ENCODE data around the gene CALHM5. TPM values are rescaled to one million over a fixed set of nuclear protein-coding genes. Genes with fewer than 3 reads are reported as not detected.
"Not testable (repeated sequence)": the region's sequence is repeated elsewhere in the genome, so short reads cannot be mapped to it uniquely, and the experiment has no call there.

CALHM5 gene
- total RNA-seq, 4 donors from 2014 or later = 0.48 to 6.0 (median 1.4) TPM

- TF ChIP-seq CTCF (IDR thresholded peaks at IDR 0.05) = no peak
- DNase-seq (ENCODE audit: low spot score) (no peak), ATAC-seq (ENCODE audit: low FRiP score) (no peak)
These were observed 25.8 kb upstream of the CALHM5 start for GRCh38 chr6:116485559-116486184.

- TF ChIP-seq CTCF (IDR thresholded peaks at IDR 0.05) = no peak
- ATAC-seq (ENCODE audit: low FRiP score) = no peak
These were observed 19.7 kb upstream of the CALHM5 start for GRCh38 chr6:116491610-116492330.

GRCh38 chr6:116492331-116493067 lies 18.9 kb upstream of the CALHM5 start:
- TF ChIP-seq CTCF (IDR thresholded peaks at IDR 0.05) = no peak
- no peak for ATAC-seq (ENCODE audit: low FRiP score)

More at GRCh38 chr6:116491610-116492330, 19.7 kb upstream of the CALHM5 start:
- DNase-seq (ENCODE audit: low spot score) = no peak

GRCh38 chr6:116495161-116495560 lies 16.3 kb upstream of the CALHM5 start:
- DNase-seq (ENCODE audit: low spot score); ATAC-seq (ENCODE audit: low FRiP score): not testable (repeated sequence)

More at GRCh38 chr6:116492331-116493067, 18.9 kb upstream of the CALHM5 start:
- no peak for DNase-seq (ENCODE audit: low spot score)

- no peak for DNase-seq (ENCODE audit: low spot score)
- no peak for TF ChIP-seq CTCF (IDR thresholded peaks at IDR 0.05)
- ATAC-seq (ENCODE audit: low FRiP score) = no peak
These were observed 14.2 kb upstream of the CALHM5 start for GRCh38 chr6:116497113-116497676.

- no peak for ATAC-seq (ENCODE audit: low FRiP score)
- DNase-seq (ENCODE audit: low spot score) = no peak
- TF ChIP-seq CTCF (IDR thresholded peaks at IDR 0.05) = no peak
These were observed 10.4 kb upstream of the CALHM5 start for GRCh38 chr6:116500969-116501433.

- no peak for TF ChIP-seq CTCF (IDR thresholded peaks at IDR 0.05)
- no peak for ATAC-seq (ENCODE audit: low FRiP score)
- DNase-seq (ENCODE audit: low spot score) = no peak
These were observed 4.1 kb upstream of the CALHM5 start for GRCh38 chr6:116507324-116507723.
